MM.1S (cell line): ENCODE measurements around the gene BLID.

Experiments
- EZH2 ChIP-seq: fragments of 300-600 bp; sonication (generic); optimal IDR thresholded peaks from 2 replicates; pipeline ENCODE3; 2017; ENCODE audit warnings: low read depth, mild to moderate bottlenecking, antibody characterized with exemption, low read length, mixed read lengths
- EZH2phosphoT487 ChIP-seq: fragments of 300-600 bp; sonication (generic); IDR thresholded peaks from 2 replicates; pipeline ENCODE4 v1.6.1; 2018; ENCODE audit warnings: antibody characterized with exemption, low read length
- TF ChIP-seq, protein P1 (sequence below): fragments of 300-600 bp; sonication (generic); IDR thresholded peaks from 2 replicates; pipeline ENCODE4 v1.5.1; 2016; ENCODE audit warnings: antibody characterized with exemption, low read length, mixed read lengths

DNA sequence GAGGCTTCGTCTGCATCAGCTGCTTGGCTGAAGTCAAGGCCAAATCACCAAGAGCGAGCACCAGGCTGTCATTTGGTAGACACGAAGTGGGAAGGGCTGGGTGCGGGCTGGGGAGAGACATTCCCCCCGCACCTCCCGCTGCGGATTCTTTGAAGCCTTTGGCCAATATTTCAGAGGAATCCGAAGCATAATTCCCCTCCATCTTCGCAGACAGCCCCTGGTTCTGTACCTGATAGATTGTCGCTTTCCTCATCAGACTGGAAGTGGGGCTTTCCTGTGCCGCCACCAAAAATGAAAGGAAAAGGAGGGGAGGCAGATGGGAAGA lies 15.3 kb downstream of the BLID start:
- TF ChIP-seq EZH2 (no peak), EZH2phosphoT487 (no peak)
- TF ChIP-seq, protein P1, sequence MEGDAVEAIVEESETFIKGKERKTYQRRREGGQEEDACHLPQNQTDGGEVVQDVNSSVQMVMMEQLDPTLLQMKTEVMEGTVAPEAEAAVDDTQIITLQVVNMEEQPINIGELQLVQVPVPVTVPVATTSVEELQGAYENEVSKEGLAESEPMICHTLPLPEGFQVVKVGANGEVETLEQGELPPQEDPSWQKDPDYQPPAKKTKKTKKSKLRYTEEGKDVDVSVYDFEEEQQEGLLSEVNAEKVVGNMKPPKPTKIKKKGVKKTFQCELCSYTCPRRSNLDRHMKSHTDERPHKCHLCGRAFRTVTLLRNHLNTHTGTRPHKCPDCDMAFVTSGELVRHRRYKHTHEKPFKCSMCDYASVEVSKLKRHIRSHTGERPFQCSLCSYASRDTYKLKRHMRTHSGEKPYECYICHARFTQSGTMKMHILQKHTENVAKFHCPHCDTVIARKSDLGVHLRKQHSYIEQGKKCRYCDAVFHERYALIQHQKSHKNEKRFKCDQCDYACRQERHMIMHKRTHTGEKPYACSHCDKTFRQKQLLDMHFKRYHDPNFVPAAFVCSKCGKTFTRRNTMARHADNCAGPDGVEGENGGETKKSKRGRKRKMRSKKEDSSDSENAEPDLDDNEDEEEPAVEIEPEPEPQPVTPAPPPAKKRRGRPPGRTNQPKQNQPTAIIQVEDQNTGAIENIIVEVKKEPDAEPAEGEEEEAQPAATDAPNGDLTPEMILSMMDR = no peak
